ENCODE results near the gene TRIM28.
"Not testable (repeated sequence)": the region's sequence is repeated elsewhere in the genome, so short reads cannot be mapped to it uniquely, and the experiment has no call there.

Gene TRIM28

GRCh38 chr19:58499021-58499927, 44.6 kb upstream of the TRIM28 start:
- TF ChIP-seq RARB (CRISPR knock-in tag; IDR thresholded peaks at IDR 0.05) (no peak), ARNTL (CRISPR knock-in tag; IDR thresholded peaks at IDR 0.05; ENCODE audit: borderline replicate concordance, low read depth) (no peak), ZFP3 (CRISPR knock-in tag; IDR thresholded peaks at IDR 0.05) (0 out of 2 replicates have a peak, but pooled peaks have one; percentile 29), OSR1 (CRISPR knock-in tag; IDR thresholded peaks at IDR 0.05) (no peak), TSHZ2 (CRISPR knock-in tag; IDR thresholded peaks at IDR 0.05) (peak; percentile 58; the same call in 1 of the 2 replicates), ESRRG (CRISPR knock-in tag; IDR thresholded peaks at IDR 0.05) (no peak), GLIS3 (CRISPR knock-in tag; IDR thresholded peaks at IDR 0.05) (0 out of 2 replicates have a peak, but pooled peaks have one; percentile 31)
- ATAC-seq: peak; percentile 99

- no peak for TF ChIP-seq ZFP3 (CRISPR knock-in tag; IDR thresholded peaks at IDR 0.05)
- no peak for TF ChIP-seq CSDC2 (CRISPR knock-in tag; IDR thresholded peaks at IDR 0.05)
- no peak for TF ChIP-seq CSRNP3 (CRISPR knock-in tag; IDR thresholded peaks at IDR 0.05)
- no peak for TF ChIP-seq TOX (CRISPR knock-in tag; IDR thresholded peaks at IDR 0.05; ENCODE audit: borderline replicate concordance)
- TF ChIP-seq OSR1 (CRISPR knock-in tag; IDR thresholded peaks at IDR 0.05): no peak
- no peak for ATAC-seq
These were observed 43.6 kb upstream of the TRIM28 start for GRCh38 chr19:58500242-58500641.

- not testable (repeated sequence) for ATAC-seq
These were observed 36.2 kb upstream of the TRIM28 start for GRCh38 chr19:58507602-58508223.

GRCh38 chr19:58509731-58510083, 34.2 kb upstream of the TRIM28 start:
- no peak for ATAC-seq
- TF ChIP-seq POU6F1 (CRISPR knock-in tag; IDR thresholded peaks at IDR 0.05; ENCODE audit: borderline replicate concordance, low read depth): no peak
- TF ChIP-seq ZNF70 (CRISPR knock-in tag; IDR thresholded peaks at IDR 0.05): no peak
- no peak for TF ChIP-seq RARB (CRISPR knock-in tag; IDR thresholded peaks at IDR 0.05)
- no peak for TF ChIP-seq ARNTL (CRISPR knock-in tag; IDR thresholded peaks at IDR 0.05; ENCODE audit: borderline replicate concordance, low read depth)
- TF ChIP-seq TCF4 (CRISPR knock-in tag; IDR thresholded peaks at IDR 0.05; ENCODE audit: borderline replicate concordance): no peak
- TF ChIP-seq ZFP3 (CRISPR knock-in tag; IDR thresholded peaks at IDR 0.05): no peak
- TF ChIP-seq CREB5 (CRISPR knock-in tag; IDR thresholded peaks at IDR 0.05; ENCODE audit: low read depth): no peak
- no peak for TF ChIP-seq BACH2 (CRISPR knock-in tag; IDR thresholded peaks at IDR 0.05; ENCODE audit: borderline replicate concordance)
- no peak for TF ChIP-seq ZNF8 (CRISPR knock-in tag; IDR thresholded peaks at IDR 0.05)
- TF ChIP-seq ZNF565 (CRISPR knock-in tag; conservative IDR thresholded peaks at IDR 0.05; ENCODE audit: low read depth): no peak
- no peak for TF ChIP-seq SNAI2 (CRISPR knock-in tag; IDR thresholded peaks at IDR 0.05)
- TF ChIP-seq PATZ1 (CRISPR knock-in tag; IDR thresholded peaks at IDR 0.05; ENCODE audit: borderline replicate concordance): no peak
- no peak for TF ChIP-seq CSDC2 (CRISPR knock-in tag; IDR thresholded peaks at IDR 0.05)

Data from SK-N-SH treated with all-trans-retinoic acid at 6 μM for 48 hours (cell line).